MM.1S (cell line): ENCODE results near the gene LAMC1.

Experiments
- CTCF ChIP-seq: fragments of 300-600 bp; sonication (generic); IDR thresholded peaks from 2 replicates; pipeline ENCODE4 v1.5.1; 2016; ENCODE audit warnings: antibody characterized with exemption, low read length, mixed read lengths
- EZH2 ChIP-seq: fragments of 300-600 bp; sonication (generic); optimal IDR thresholded peaks from 2 replicates; pipeline ENCODE3; 2017; ENCODE audit warnings: low read depth, mild to moderate bottlenecking, antibody characterized with exemption, low read length, mixed read lengths
- EZH2phosphoT487 ChIP-seq: fragments of 300-600 bp; sonication (generic); IDR thresholded peaks from 2 replicates; pipeline ENCODE4 v1.6.1; 2018; ENCODE audit warnings: antibody characterized with exemption, low read length

- TF ChIP-seq EZH2 (no peak), EZH2phosphoT487 (no peak), CTCF (no peak)
Measured at GRCh38 chr1:183034682-183035081, 11.5 kb downstream of the LAMC1 start.
